IMR-90 (cell line): ENCODE measurements around the gene RETREG1. TPM values are rescaled to one million over a fixed set of nuclear protein-coding genes. Genes with fewer than 3 reads are reported as not detected.

Source experiments
- ATAC-seq: fragments of 200-7000 bp; cut with Tn5 transposase; 2 replicates; pipeline ENCODE4 v1.9.1; 2020; ENCODE audit warnings: low read depth, mild to moderate bottlenecking, moderate library complexity
- BruUV-seq: library from RNA; stranded (reverse); fragments of 400-500 nt; replicated peaks from 2 replicates; lab custom pipeline; 2021; lab: Mats Ljungman, UMichigan
- CTCF ChIA-PET: fragments of 300-600 bp; formaldehyde crosslinking; extraction: SDS; loops from one replicate; lab custom pipeline; 2021; ENCODE audit warnings: antibody characterized with exemption; lab: Yijun Ruan, JAX
- POLR2A ChIA-PET: fragments of 300-600 bp; sonication (Branson Sonifier 250); formaldehyde crosslinking; loops from one replicate; lab custom pipeline; 2022; ENCODE audit warnings: antibody characterized with exemption; ENCODE audit not compliant: unreplicated experiment; lab: Charles Lee
- DNase-seq: peaks from one replicate; pipeline ENCODE4 v3.0.0; 2013
- H2AFZ ChIP-seq: replicated peaks from 2 replicates; pipeline ENCODE3; 2013; ENCODE audit warnings: low read length, mild to moderate bottlenecking; ENCODE audit not compliant: poor library complexity
- H2AK5ac ChIP-seq: 2 replicates; pipeline ENCODE4 v1.6.1; 2013; ENCODE audit warnings: low read depth, low read length, inconsistent platforms
- H2AK9ac ChIP-seq: replicated peaks from 2 replicates; pipeline ENCODE3; 2013; ENCODE audit warnings: mild to moderate bottlenecking, low read depth, low read length, moderate library complexity; ENCODE audit not compliant: poor library complexity
- H2BK120ac ChIP-seq: 2 replicates; pipeline ENCODE4 v1.6.1; 2013; ENCODE audit warnings: low read depth, low read length, inconsistent platforms
- H2BK15ac ChIP-seq: 3 replicates; pipeline ENCODE4 v1.6.1; 2013; ENCODE audit warnings: low read depth, low read length, inconsistent platforms
- H2BK20ac ChIP-seq: 2 replicates; pipeline ENCODE4 v1.6.1; 2013; ENCODE audit warnings: low read depth, mild to moderate bottlenecking, inconsistent platforms, low read length, moderate library complexity
- H2BK5ac ChIP-seq: 2 replicates; pipeline ENCODE4 v1.6.1; 2013; ENCODE audit warnings: mild to moderate bottlenecking, low read depth, low read length, inconsistent platforms; ENCODE audit not compliant: poor library complexity, severe bottlenecking
- H3K14ac ChIP-seq: replicated peaks from 2 replicates; pipeline ENCODE4 v1.6.1; 2013; ENCODE audit warnings: low read depth, low read length, inconsistent platforms
- H3K18ac ChIP-seq: 2 replicates; pipeline ENCODE4 v1.6.1; 2013; ENCODE audit warnings: low read depth, low read length, control low read depth
- H3K23ac ChIP-seq: 2 replicates; pipeline ENCODE4 v1.6.1; 2013; ENCODE audit warnings: low read depth, low read length, inconsistent platforms
- H3K27ac ChIP-seq: 2 replicates; pipeline ENCODE4 v1.5.1; 2013; ENCODE audit warnings: mild to moderate bottlenecking, control low read depth, low read length; ENCODE audit not compliant: insufficient read depth
- H3K27me3 ChIP-seq: 2 replicates; pipeline ENCODE4 v1.6.1; 2013; ENCODE audit warnings: low read length; ENCODE audit not compliant: control insufficient read depth, insufficient read depth
- H3K36me3 ChIP-seq: 2 replicates; pipeline ENCODE4 v1.6.1; 2013; ENCODE audit warnings: low read length, mixed read lengths; ENCODE audit not compliant: control insufficient read depth, insufficient read depth
- H3K4ac ChIP-seq: 2 replicates; pipeline ENCODE4 v1.6.1; 2013; ENCODE audit warnings: low read depth, low read length, inconsistent platforms
- H3K4me1 ChIP-seq: 2 replicates; pipeline ENCODE4 v1.6.1; 2013; ENCODE audit warnings: low read length, mixed read lengths; ENCODE audit not compliant: control insufficient read depth, insufficient read depth
- H3K4me2 ChIP-seq: 2 replicates; pipeline ENCODE4 v1.6.1; 2013; ENCODE audit warnings: low read depth, mild to moderate bottlenecking, control low read depth, low read length, moderate library complexity
- H3K4me3 ChIP-seq: 2 replicates; pipeline ENCODE4 v1.5.1; 2013; ENCODE audit warnings: low read depth, mild to moderate bottlenecking, control low read depth, low read length, moderate library complexity; ENCODE audit not compliant: insufficient read depth
- H3K56ac ChIP-seq: 2 replicates; pipeline ENCODE4 v1.6.1; 2013; ENCODE audit warnings: low read length, inconsistent platforms; ENCODE audit not compliant: insufficient read depth; ENCODE audit errors: extremely low read depth
- H3K79me1 ChIP-seq, 2 experiments: 2 replicates each; pipeline ENCODE4 v1.6.1; 2013; ENCODE audit warnings: low read length in 2 of 2, inconsistent platforms in 1 of 2, low read depth in 1 of 2
- H3K9ac ChIP-seq: 2 replicates; pipeline ENCODE4 v1.6.1; 2013; ENCODE audit warnings: low read depth, low read length, control low read depth
- H3K9me1 ChIP-seq: 2 replicates; pipeline ENCODE4 v1.6.1; 2013; ENCODE audit warnings: low read length, inconsistent platforms; ENCODE audit not compliant: insufficient read depth
- H3K9me3 ChIP-seq: 2 replicates; pipeline ENCODE4 v1.6.1; 2013; ENCODE audit warnings: low read length; ENCODE audit not compliant: control insufficient read depth, insufficient read depth
- H4K20me1 ChIP-seq: 2 replicates; pipeline ENCODE4 v1.6.1; 2013; ENCODE audit warnings: low read length, inconsistent platforms; ENCODE audit not compliant: insufficient read depth
- H4K5ac ChIP-seq: 2 replicates; pipeline ENCODE4 v1.6.1; 2013; ENCODE audit warnings: mild to moderate bottlenecking, low read depth, low read length, control low read depth
- H4K8ac ChIP-seq, 2 experiments: 2 replicates each; pipeline ENCODE4 v1.6.1; 2013; ENCODE audit warnings: low read depth in 2 of 2, low read length in 2 of 2, control low read depth in 1 of 2, inconsistent platforms in 1 of 2
- H4K91ac ChIP-seq: 2 replicates; pipeline ENCODE4 v1.6.1; 2013; ENCODE audit warnings: low read depth, low read length, inconsistent platforms; ENCODE audit not compliant: insufficient read depth
- FOS ChIP-seq: fragments of 150-350 bp; IDR thresholded peaks from 2 replicates; pipeline ENCODE4 v1.6.1; 2016; ENCODE audit warnings: low read depth, low read length
- MAFK ChIP-seq: IDR thresholded peaks from 2 replicates; pipeline ENCODE4 v1.6.1; 2012; ENCODE audit warnings: low read depth, low read length, improper control_type of control experiment
- RCOR1 ChIP-seq: IDR thresholded peaks from 2 replicates; pipeline ENCODE4 v1.6.1; 2012; ENCODE audit warnings: mild to moderate bottlenecking, low read length, improper control_type of control experiment; ENCODE audit not compliant: insufficient replicate concordance
- USF2 ChIP-seq: fragments of 150-350 bp; IDR thresholded peaks from 2 replicates; pipeline ENCODE4 v1.6.1; 2017; ENCODE audit warnings: mild to moderate bottlenecking, antibody characterized with exemption, low read length, low read depth
- WGBS, 2 experiments: methylation state at CpG; one replicate each; pipeline versions ENCODE4 v1.1.5 to v1.1.7; 2013; ENCODE audit warnings: missing lambda C conversion rate in 2 of 2; ENCODE audit not compliant: insufficient read length in 1 of 2; ENCODE audit errors: extremely low coverage in 2 of 2; 5-methylcytosine and 5-hydroxymethylcytosine counted together
- dilution Hi-C: fragments of 300-500 bp; cut with HindIII; formaldehyde crosslinking; loops from one replicate; pipeline ENCODE4 v1.14.3; 2018; ENCODE audit warnings: low sequenced_read_pairs; ENCODE audit not compliant: unreplicated experiment
- in situ Hi-C: fragments of 300-500 bp; cut with MboI; formaldehyde crosslinking; loops from 3 replicates; pipeline ENCODE4 v1.14.3; 2019; ENCODE audit warnings: low sequenced_read_pairs, inconsistent platforms, mixed read lengths
- intact Hi-C: fragments of 100-400 bp; cut with micrococcal nuclease; formaldehyde crosslinking; loops from 2 replicates; pipeline ENCODE4 v1.10.0; 2022
- polyA plus RNA-seq, 3 experiments: library from polyadenylated mRNA; depleted of rRNA; stranded (reverse); fragments of >200 nt; gene quantifications; 2 replicates each; pipeline ENCODE4 v1.2.3, GENCODE V29; 2012; ENCODE audit warnings: low replicate concordance in 1 of 3
- total RNA-seq: library from RNA; depleted of rRNA; stranded (reverse); fragments of >200 nt; gene quantifications from 2 replicates; pipeline ENCODE4 v1.2.3, GENCODE V29; 2012

Gene RETREG1
- total and polyA plus RNA-seq, 2 of the 4 experiments (the other 2 are of a cell fraction), result not detected

- POLR2A ChIA-PET, result no interaction called here
- no peak for ATAC-seq
- dilution Hi-C loops, result no loop called here
These were observed 101.3 kb downstream of the RETREG1 start for GRCh38 chr5:16515532-16515931.

More at GRCh38 chr5:16515532-16515931, 101.3 kb downstream of the RETREG1 start:
- BruUV-seq, result no TSS peak
- Histone ChIP-seq H3K36me3 (no peaks in the 10 kb centered on the region), H3K27ac (no peak overlapping the region), H4K5ac (no peak overlapping the region), H3K9me1 (no peaks in the 10 kb centered on the region; the same call in 1 of the 2 replicates), H3K23ac (no peak overlapping the region), H3K4me2 (no peak overlapping the region), H3K9ac (no peak overlapping the region), H4K20me1 (no peaks in the 10 kb centered on the region), H2BK20ac (no peak overlapping the region), H3K9me3 (no peaks in the 10 kb centered on the region), H4K8ac (no peak overlapping the region), H2BK15ac (no peak overlapping the region), H3K27me3 (peaks cover 28% of the 10 kb centered on the region), H2AFZ (no peak overlapping the region), H3K4ac (no peak overlapping the region), H2BK120ac (no peak overlapping the region), H3K18ac (no peak overlapping the region), H3K4me3 (no peak overlapping the region), H4K91ac (no peak overlapping the region), H3K4me1 (no peaks in the 10 kb centered on the region), H3K14ac (no peak overlapping the region), H2AK9ac (no peak overlapping the region), H3K56ac (no peak overlapping the region), H3K79me1 (no peaks in the 10 kb centered on the region), H2AK5ac (no peak overlapping the region), H2BK5ac (no peak overlapping the region)
- CTCF ChIA-PET, result no interaction called here
- no peak for TF ChIP-seq FOS
- no peak for TF ChIP-seq MAFK
- no peak for TF ChIP-seq USF2
- TF ChIP-seq RCOR1, result no peak
- in situ Hi-C loops (no loop called here), intact Hi-C loops (no loop called here)
- no CpG with 5 or more reads among the region's 4 CpGs for whole genome bisulfite sequencing, 2 experiments
- DNase-seq, result no peak
